Natural killer cell treated with Interleukin-12 subunit alpha and Interleukin-12 subunit beta and Interleukin-15 and Interleukin-18, amount 100 ng/mL, for 72 hours (primary cell): Measurements from ENCODE around the gene LRMDA. TPM values are rescaled to one million over a fixed set of nuclear protein-coding genes. Genes with fewer than 3 reads are reported as not detected.

Experiments
- ATAC-seq, 2 donors: fragments of 150-1000 bp; cut with Tn5 transposase in 1 of 2; sonication (Bioruptor Pico), chemical (Tn5 transposase) in 1 of 2; 2 replicates each; pipeline ENCODE4 v1.10.0; 2021
- DNase-seq: peaks from one replicate; pipeline ENCODE4 v3.0.0; 2022; ENCODE audit warnings: low spot score
- H3K27ac Mint-ChIP-seq, 2 donors: 1 replicate in 1 of 2; 2 replicates in 1 of 2; pipeline ENCODE4 v1.8.0; 2022; ENCODE audit warnings: mixed read lengths in 2 of 2, mild to moderate bottlenecking in 1 of 2, moderate library complexity in 1 of 2
- H3K27me3 Mint-ChIP-seq, 2 donors: 1 replicate in 1 of 2; 2 replicates in 1 of 2; pipeline ENCODE4 v1.8.0; 2022; ENCODE audit warnings: mixed read lengths in 2 of 2
- H3K36me3 Mint-ChIP-seq: one replicate; pipeline ENCODE4 v1.8.0; 2022; ENCODE audit warnings: mixed read lengths
- H3K4me1 Mint-ChIP-seq, 2 donors: 1 replicate in 1 of 2; 2 replicates in 1 of 2; pipeline ENCODE4 v1.8.0; 2022; ENCODE audit warnings: low read depth in 2 of 2, mixed read lengths in 2 of 2, mild to moderate bottlenecking in 1 of 2
- H3K4me3 Mint-ChIP-seq: one replicate; pipeline ENCODE4 v1.8.0; 2022; ENCODE audit warnings: mixed read lengths
- H3K9me3 Mint-ChIP-seq: 2 replicates; pipeline ENCODE4 v1.8.0; 2022; ENCODE audit warnings: mixed read lengths
- total RNA-seq, 2 donors: library from RNA; stranded (reverse); gene quantifications; one replicate each; pipeline ENCODE4 v1.2.3, GENCODE V29; 2022

LRMDA gene
- total RNA-seq, 2 donors from 2014 or later = 0.92 to 1.8 TPM

- Mint-ChIP-seq H3K27me3 (peaks cover 0 to 3% of the 10 kb centered on the region in 2 donors), H3K9me3 (no peaks in the 10 kb centered on the region), H3K27ac (no peak overlapping the region), H3K4me1 (no peaks in the 10 kb centered on the region), H3K36me3 (no peaks in the 10 kb centered on the region), H3K4me3 (no peak overlapping the region)
- ATAC-seq (no peak), DNase-seq (no peak)
Observed at GRCh38 chr10:76073524-76073923, 642.1 kb downstream of the LRMDA start.

- Mint-ChIP-seq H3K4me3 (no peak overlapping the region), H3K4me1 (no peaks in the 10 kb centered on the region), H3K36me3 (no peaks in the 10 kb centered on the region), H3K9me3 (no peaks in the 10 kb centered on the region), H3K27ac (no peak overlapping the region), H3K27me3 (peaks cover 0 to 3% of the 10 kb centered on the region in 2 donors)
- no peak for ATAC-seq
- DNase-seq = no peak
Observed at GRCh38 chr10:76074659-76075058, 643.2 kb downstream of the LRMDA start.

GRCh38 chr10:76080451-76080850 is 649.0 kb downstream of the LRMDA start:
- H3K4me1 Mint-ChIP-seq = no peaks in the 10 kb centered on the region
- no peaks in the 10 kb centered on the region for H3K9me3 Mint-ChIP-seq
- H3K27me3 Mint-ChIP-seq = peaks cover 0 to 4% of the 10 kb centered on the region in 2 donors
- ATAC-seq = no peak
- H3K4me3 Mint-ChIP-seq = no peak overlapping the region
- DNase-seq = no peak
- no peaks in the 10 kb centered on the region for H3K36me3 Mint-ChIP-seq
- no peak overlapping the region for H3K27ac Mint-ChIP-seq

GRCh38 chr10:76080991-76081390 is 649.6 kb downstream of the LRMDA start:
- Mint-ChIP-seq H3K4me3 (no peak overlapping the region), H3K27me3 (peaks cover 0 to 8% of the 10 kb centered on the region in 2 donors), H3K36me3 (no peaks in the 10 kb centered on the region), H3K4me1 (no peaks in the 10 kb centered on the region), H3K9me3 (no peaks in the 10 kb centered on the region), H3K27ac (no peak overlapping the region)
- DNase-seq = no peak
- no peak for ATAC-seq

GRCh38 chr10:76082232-76082631 is 650.8 kb downstream of the LRMDA start:
- Mint-ChIP-seq H3K27me3 (peaks cover 0 to 14% of the 10 kb centered on the region in 2 donors), H3K36me3 (no peaks in the 10 kb centered on the region), H3K4me1 (peaks cover 0 to 2% of the 10 kb centered on the region in 2 donors), H3K27ac (no peak overlapping the region), H3K9me3 (no peaks in the 10 kb centered on the region), H3K4me3 (no peak overlapping the region)
- ATAC-seq = no peak
- no peak for DNase-seq

- Mint-ChIP-seq H3K9me3 (no peaks in the 10 kb centered on the region), H3K4me3 (no peak overlapping the region), H3K36me3 (no peaks in the 10 kb centered on the region), H3K27ac (no peak overlapping the region), H3K27me3 (peaks cover 0 to 17% of the 10 kb centered on the region in 2 donors), H3K4me1 (peaks cover 0 to 2% of the 10 kb centered on the region in 2 donors)
- DNase-seq (no peak), ATAC-seq (no peak)
Observed at GRCh38 chr10:76082956-76083355, 651.5 kb downstream of the LRMDA start.

GRCh38 chr10:76085002-76085816 is 653.8 kb downstream of the LRMDA start:
- Mint-ChIP-seq H3K27me3 (peaks cover 0 to 21% of the 10 kb centered on the region in 2 donors), H3K27ac (no peak overlapping the region), H3K36me3 (no peaks in the 10 kb centered on the region), H3K4me1 (peaks cover 0 to 2% of the 10 kb centered on the region in 2 donors), H3K4me3 (no peak overlapping the region), H3K9me3 (no peaks in the 10 kb centered on the region)
- ATAC-seq (no peak), DNase-seq (no peak)

GRCh38 chr10:76085817-76086167 is 654.4 kb downstream of the LRMDA start:
- no peaks in the 10 kb centered on the region for H3K9me3 Mint-ChIP-seq
- H3K4me3 Mint-ChIP-seq = no peak overlapping the region
- ATAC-seq (no peak), DNase-seq (no peak)
- H3K4me1 Mint-ChIP-seq = peaks cover 0 to 2% of the 10 kb centered on the region in 2 donors
- no peak overlapping the region for H3K27ac Mint-ChIP-seq
- no peaks in the 10 kb centered on the region for H3K36me3 Mint-ChIP-seq
- peaks cover 0 to 21% of the 10 kb centered on the region in 2 donors for H3K27me3 Mint-ChIP-seq

- DNase-seq = no peak
- peaks cover 0 to 2% of the 10 kb centered on the region in 2 donors for H3K4me1 Mint-ChIP-seq
- H3K36me3 Mint-ChIP-seq = no peaks in the 10 kb centered on the region
- no peak for ATAC-seq
- H3K27ac Mint-ChIP-seq = no peak overlapping the region
- H3K4me3 Mint-ChIP-seq = no peak overlapping the region
- peaks cover 0 to 21% of the 10 kb centered on the region in 2 donors for H3K27me3 Mint-ChIP-seq
- no peaks in the 10 kb centered on the region for H3K9me3 Mint-ChIP-seq
Observed at GRCh38 chr10:76086170-76086760, 654.8 kb downstream of the LRMDA start.

- Mint-ChIP-seq H3K4me1 (peaks cover 0 to 2% of the 10 kb centered on the region in 2 donors), H3K9me3 (no peaks in the 10 kb centered on the region), H3K27me3 (peaks cover 0 to 19% of the 10 kb centered on the region in 2 donors), H3K27ac (no peak overlapping the region), H3K36me3 (no peaks in the 10 kb centered on the region), H3K4me3 (no peak overlapping the region)
- ATAC-seq = no peak
- no peak for DNase-seq
Observed at GRCh38 chr10:76086761-76087639, 655.6 kb downstream of the LRMDA start.

- no peaks in the 10 kb centered on the region for H3K36me3 Mint-ChIP-seq
- DNase-seq = no peak
- ATAC-seq = no peak
- peaks cover 0 to 2% of the 10 kb centered on the region in 2 donors for H3K4me1 Mint-ChIP-seq
- peaks cover 0 to 19% of the 10 kb centered on the region in 2 donors for H3K27me3 Mint-ChIP-seq
- H3K4me3 Mint-ChIP-seq = no peak overlapping the region
- H3K9me3 Mint-ChIP-seq = no peaks in the 10 kb centered on the region
- no peak overlapping the region for H3K27ac Mint-ChIP-seq
Observed at GRCh38 chr10:76088008-76088407, 656.6 kb downstream of the LRMDA start.

- H3K4me3 Mint-ChIP-seq = no peak overlapping the region
- no peaks in the 10 kb centered on the region for H3K9me3 Mint-ChIP-seq
- no peak overlapping the region for H3K27ac Mint-ChIP-seq
- H3K4me1 Mint-ChIP-seq = peaks cover 0 to 2% of the 10 kb centered on the region in 2 donors
- peaks cover 0 to 19% of the 10 kb centered on the region in 2 donors for H3K27me3 Mint-ChIP-seq
- no peaks in the 10 kb centered on the region for H3K36me3 Mint-ChIP-seq
- DNase-seq (no peak), ATAC-seq (no peak)
Observed at GRCh38 chr10:76088980-76089379, 657.6 kb downstream of the LRMDA start.

GRCh38 chr10:76089556-76090180 is 658.2 kb downstream of the LRMDA start:
- Mint-ChIP-seq H3K36me3 (no peaks in the 10 kb centered on the region), H3K27me3 (peaks cover 0 to 19% of the 10 kb centered on the region in 2 donors), H3K27ac (no peak overlapping the region), H3K4me3 (no peak overlapping the region), H3K4me1 (peaks cover 0 to 2% of the 10 kb centered on the region in 2 donors), H3K9me3 (no peaks in the 10 kb centered on the region)
- ATAC-seq (no peak), DNase-seq (no peak)
